HepG2 (cell line): ENCODE data around the gene VPS52. TPM values are rescaled to one million over a fixed set of nuclear protein-coding genes. Genes with fewer than 3 reads are reported as not detected.

Experiments
- ATF1 ChIP-seq: IDR thresholded peaks from 2 replicates; pipeline ENCODE4 v1.6.1; 2016; ENCODE audit warnings: mild to moderate bottlenecking, control low read depth
- DPF2 ChIP-seq: sonication (generic); formaldehyde crosslinking; IDR thresholded peaks from 2 replicates; pipeline ENCODE4 v1.4.0; 2020; ENCODE audit warnings: mild to moderate bottlenecking, low read depth, missing genetic modification reagents, borderline replicate concordance
- ESRRA ChIP-seq: sonication (generic); formaldehyde crosslinking; IDR thresholded peaks from 2 replicates; pipeline ENCODE4 v1.5.1; 2020; ENCODE audit warnings: mild to moderate bottlenecking, low read depth, missing genetic modification reagents
- FOXA3 ChIP-seq: IDR thresholded peaks from 2 replicates; pipeline ENCODE4 v1.6.1; 2016; ENCODE audit warnings: missing genetic modification reagents, missing compliant biosample characterization
- GLI4 ChIP-seq: sonication (generic); formaldehyde crosslinking; IDR thresholded peaks from 2 replicates; pipeline ENCODE4 v1.5.1; 2020; ENCODE audit warnings: missing genetic modification reagents, mild to moderate bottlenecking, moderate library complexity, borderline replicate concordance
- JUND ChIP-seq: sonication (generic); formaldehyde crosslinking; IDR thresholded peaks from 2 replicates; pipeline ENCODE4 v1.8.0; 2022; ENCODE audit warnings: mild to moderate bottlenecking, missing genetic modification reagents
- MBD4 ChIP-seq: IDR thresholded peaks from 2 replicates; pipeline ENCODE4 v1.6.1; 2012; ENCODE audit warnings: low read length, inconsistent platforms, borderline replicate concordance
- SAFB2 ChIP-seq: sonication (generic); formaldehyde crosslinking; IDR thresholded peaks from 2 replicates; pipeline ENCODE4 v1.5.1; 2020; ENCODE audit warnings: missing genetic modification reagents, low read depth, mild to moderate bottlenecking, borderline replicate concordance
- SSRP1 ChIP-seq: IDR thresholded peaks from 2 replicates; pipeline ENCODE4 v1.6.1; 2016; ENCODE audit warnings: control low read depth
- SUZ12 ChIP-seq: fragments of 150-350 bp; IDR thresholded peaks from 2 replicates; pipeline ENCODE4 v1.6.1; 2014; ENCODE audit warnings: low read depth, low read length
- ZMYM4 ChIP-seq: sonication (generic); formaldehyde crosslinking; IDR thresholded peaks from 2 replicates; pipeline ENCODE4 v1.8.1; 2023; ENCODE audit warnings: mild to moderate bottlenecking, missing genetic modification reagents
- ZNF879 ChIP-seq: sonication (generic); formaldehyde crosslinking; IDR thresholded peaks from 2 replicates; pipeline ENCODE4 v1.8.1; 2023; ENCODE audit warnings: missing genetic modification reagents
- polyA plus RNA-seq, 8 experiments: library from polyadenylated mRNA; depleted of rRNA in 3 of 8; stranded (reverse) in 7 of 8; unstranded in 1 of 8; fragments of >200 nt; fragmentation: Illumina TruSeq in 4 of 8; extraction: Trizol in 4 of 8; gene quantifications; 2 replicates each; pipeline versions ENCODE4 v1.2.1 to v1.2.3, GENCODE V29; 2011 to 2016; ENCODE audit warnings: low read depth in 4 of 8, missing spikeins in 1 of 8, mixed read lengths in 1 of 8; ENCODE audit not compliant: insufficient read depth in 1 of 8
- total RNA-seq, 5 experiments: library from RNA; depleted of rRNA; stranded (reverse); fragments of >200 nt; fragmentation: Illumina TruSeq; extraction: Trizol; gene quantifications; 2 replicates each; pipeline ENCODE4 v1.2.3, GENCODE V29; 2016; ENCODE audit warnings: low read depth in 1 of 5
- TF ChIP-seq, protein P1 (sequence below): sonication (generic); formaldehyde crosslinking; IDR thresholded peaks from 2 replicates; pipeline ENCODE4 v1.4.0; 2020; ENCODE audit warnings: missing genetic modification reagents
- TF ChIP-seq, protein P2 (sequence below): sonication (generic); formaldehyde crosslinking; IDR thresholded peaks from 2 replicates; pipeline ENCODE4 v1.8.0; 2022; ENCODE audit warnings: missing genetic modification reagents, mild to moderate bottlenecking, inconsistent platforms, borderline replicate concordance
- TF ChIP-seq, protein P3 (sequence below): sonication (generic); formaldehyde crosslinking; IDR thresholded peaks from 2 replicates; pipeline ENCODE4 v1.4.0; 2020; ENCODE audit warnings: low read depth, missing genetic modification reagents
- TF ChIP-seq, protein P4 (sequence below): sonication (generic); formaldehyde crosslinking; IDR thresholded peaks from 2 replicates; pipeline ENCODE4 v1.4.0; 2020; ENCODE audit warnings: missing genetic modification reagents, borderline replicate concordance

The VPS52 gene
- total and polyA plus RNA-seq, 2 of the 13 experiments (the other 11 are each of a cell fraction or from before 2014, with no cell fraction given) = 48.9 to 85.5 TPM

DNA sequence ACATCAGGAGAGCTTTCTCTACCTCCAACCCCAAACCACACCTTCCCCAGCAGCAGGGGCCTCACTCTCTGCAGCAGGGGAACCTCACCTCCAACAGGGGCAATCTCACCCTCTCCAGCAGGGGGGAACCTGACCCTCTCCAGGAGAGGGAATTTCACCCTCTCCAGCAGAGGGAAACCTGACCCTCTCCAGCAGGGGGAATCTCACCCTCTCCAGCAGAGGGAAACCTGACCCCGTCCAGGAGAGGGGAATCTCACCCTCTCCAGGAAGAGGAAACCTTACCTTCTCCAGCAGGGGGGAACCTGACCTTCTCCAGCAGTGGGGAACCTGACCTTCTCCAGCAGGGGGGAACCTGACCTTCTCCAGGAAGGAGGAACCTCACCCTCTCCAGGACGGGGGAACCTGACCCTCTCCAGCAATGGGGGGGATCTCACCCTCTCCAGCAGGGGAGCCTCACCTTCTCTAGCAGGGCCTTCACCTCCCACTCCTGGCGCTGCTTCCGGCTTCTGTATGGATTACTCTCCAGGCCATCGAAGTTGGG, 8.4 kb upstream of the VPS52 start (continued):
- TF ChIP-seq, protein P1, sequence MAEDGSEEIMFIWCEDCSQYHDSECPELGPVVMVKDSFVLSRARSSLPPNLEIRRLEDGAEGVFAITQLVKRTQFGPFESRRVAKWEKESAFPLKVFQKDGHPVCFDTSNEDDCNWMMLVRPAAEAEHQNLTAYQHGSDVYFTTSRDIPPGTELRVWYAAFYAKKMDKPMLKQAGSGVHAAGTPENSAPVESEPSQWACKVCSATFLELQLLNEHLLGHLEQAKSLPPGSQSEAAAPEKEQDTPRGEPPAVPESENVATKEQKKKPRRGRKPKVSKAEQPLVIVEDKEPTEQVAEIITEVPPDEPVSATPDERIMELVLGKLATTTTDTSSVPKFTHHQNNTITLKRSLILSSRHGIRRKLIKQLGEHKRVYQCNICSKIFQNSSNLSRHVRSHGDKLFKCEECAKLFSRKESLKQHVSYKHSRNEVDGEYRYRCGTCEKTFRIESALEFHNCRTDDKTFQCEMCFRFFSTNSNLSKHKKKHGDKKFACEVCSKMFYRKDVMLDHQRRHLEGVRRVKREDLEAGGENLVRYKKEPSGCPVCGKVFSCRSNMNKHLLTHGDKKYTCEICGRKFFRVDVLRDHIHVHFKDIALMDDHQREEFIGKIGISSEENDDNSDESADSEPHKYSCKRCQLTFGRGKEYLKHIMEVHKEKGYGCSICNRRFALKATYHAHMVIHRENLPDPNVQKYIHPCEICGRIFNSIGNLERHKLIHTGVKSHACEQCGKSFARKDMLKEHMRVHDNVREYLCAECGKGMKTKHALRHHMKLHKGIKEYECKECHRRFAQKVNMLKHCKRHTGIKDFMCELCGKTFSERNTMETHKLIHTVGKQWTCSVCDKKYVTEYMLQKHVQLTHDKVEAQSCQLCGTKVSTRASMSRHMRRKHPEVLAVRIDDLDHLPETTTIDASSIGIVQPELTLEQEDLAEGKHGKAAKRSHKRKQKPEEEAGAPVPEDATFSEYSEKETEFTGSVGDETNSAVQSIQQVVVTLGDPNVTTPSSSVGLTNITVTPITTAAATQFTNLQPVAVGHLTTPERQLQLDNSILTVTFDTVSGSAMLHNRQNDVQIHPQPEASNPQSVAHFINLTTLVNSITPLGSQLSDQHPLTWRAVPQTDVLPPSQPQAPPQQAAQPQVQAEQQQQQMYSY (CRISPR knock-in tag) = peak; percentile 41; the same call in 1 of the 2 replicates
- no peak for TF ChIP-seq GLI4
- no peak for TF ChIP-seq MBD4
- no peak for TF ChIP-seq ESRRA (CRISPR knock-in tag)
- no peak for TF ChIP-seq ATF1 (CRISPR knock-in tag)
- TF ChIP-seq JUND (CRISPR knock-in tag) = no peak
- no peak for TF ChIP-seq FOXA3 (CRISPR knock-in tag)
- TF ChIP-seq, protein P2, sequence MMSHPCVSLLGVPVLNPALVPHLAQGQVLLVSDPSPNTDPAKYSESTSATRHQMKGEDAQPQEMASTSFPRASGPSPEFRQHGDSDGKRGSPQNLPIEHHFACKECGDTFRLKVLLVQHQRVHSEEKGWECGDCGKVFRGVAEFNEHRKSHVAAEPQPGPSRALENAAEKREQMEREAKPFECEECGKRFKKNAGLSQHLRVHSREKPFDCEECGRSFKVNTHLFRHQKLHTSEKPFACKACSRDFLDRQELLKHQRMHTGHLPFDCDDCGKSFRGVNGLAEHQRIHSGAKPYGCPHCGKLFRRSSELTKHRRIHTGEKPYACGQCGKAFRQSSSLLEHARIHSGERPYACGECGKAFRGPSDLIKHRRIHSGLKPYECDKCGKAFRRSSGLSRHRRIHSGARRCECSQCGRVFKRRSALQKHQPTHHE = no peak
- TF ChIP-seq DPF2 = no peak
- peak; percentile 89; the same call in 1 of the 2 replicates for TF ChIP-seq SSRP1 (CRISPR knock-in tag)
- TF ChIP-seq, protein P3, sequence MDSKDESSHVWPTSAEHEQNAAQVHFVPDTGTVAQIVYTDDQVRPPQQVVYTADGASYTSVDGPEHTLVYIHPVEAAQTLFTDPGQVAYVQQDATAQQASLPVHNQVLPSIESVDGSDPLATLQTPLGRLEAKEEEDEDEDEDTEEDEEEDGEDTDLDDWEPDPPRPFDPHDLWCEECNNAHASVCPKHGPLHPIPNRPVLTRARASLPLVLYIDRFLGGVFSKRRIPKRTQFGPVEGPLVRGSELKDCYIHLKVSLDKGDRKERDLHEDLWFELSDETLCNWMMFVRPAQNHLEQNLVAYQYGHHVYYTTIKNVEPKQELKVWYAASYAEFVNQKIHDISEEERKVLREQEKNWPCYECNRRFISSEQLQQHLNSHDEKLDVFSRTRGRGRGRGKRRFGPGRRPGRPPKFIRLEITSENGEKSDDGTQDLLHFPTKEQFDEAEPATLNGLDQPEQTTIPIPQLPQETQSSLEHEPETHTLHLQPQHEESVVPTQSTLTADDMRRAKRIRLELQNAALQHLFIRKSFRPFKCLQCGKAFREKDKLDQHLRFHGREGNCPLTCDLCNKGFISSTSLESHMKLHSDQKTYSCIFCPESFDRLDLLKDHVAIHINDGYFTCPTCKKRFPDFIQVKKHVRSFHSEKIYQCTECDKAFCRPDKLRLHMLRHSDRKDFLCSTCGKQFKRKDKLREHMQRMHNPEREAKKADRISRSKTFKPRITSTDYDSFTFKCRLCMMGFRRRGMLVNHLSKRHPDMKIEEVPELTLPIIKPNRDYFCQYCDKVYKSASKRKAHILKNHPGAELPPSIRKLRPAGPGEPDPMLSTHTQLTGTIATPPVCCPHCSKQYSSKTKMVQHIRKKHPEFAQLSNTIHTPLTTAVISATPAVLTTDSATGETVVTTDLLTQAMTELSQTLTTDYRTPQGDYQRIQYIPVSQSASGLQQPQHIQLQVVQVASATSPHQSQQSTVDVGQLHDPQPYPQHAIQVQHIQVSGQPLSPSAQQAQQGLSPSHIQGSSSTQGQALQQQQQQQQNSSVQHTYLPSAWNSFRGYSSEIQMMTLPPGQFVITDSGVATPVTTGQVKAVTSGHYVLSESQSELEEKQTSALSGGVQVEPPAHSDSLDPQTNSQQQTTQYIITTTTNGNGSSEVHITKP (CRISPR knock-in tag) = peak; percentile 84; the same call in 1 of the 2 replicates
- peak; percentile 42; the same call in 1 of the 2 replicates for TF ChIP-seq SAFB2 (CRISPR knock-in tag)
- TF ChIP-seq SUZ12 = no peak
- peak; percentile 67 for TF ChIP-seq ZMYM4 (CRISPR knock-in tag)
- TF ChIP-seq ZNF879 (CRISPR knock-in tag) = no peak
- TF ChIP-seq, protein P4, sequence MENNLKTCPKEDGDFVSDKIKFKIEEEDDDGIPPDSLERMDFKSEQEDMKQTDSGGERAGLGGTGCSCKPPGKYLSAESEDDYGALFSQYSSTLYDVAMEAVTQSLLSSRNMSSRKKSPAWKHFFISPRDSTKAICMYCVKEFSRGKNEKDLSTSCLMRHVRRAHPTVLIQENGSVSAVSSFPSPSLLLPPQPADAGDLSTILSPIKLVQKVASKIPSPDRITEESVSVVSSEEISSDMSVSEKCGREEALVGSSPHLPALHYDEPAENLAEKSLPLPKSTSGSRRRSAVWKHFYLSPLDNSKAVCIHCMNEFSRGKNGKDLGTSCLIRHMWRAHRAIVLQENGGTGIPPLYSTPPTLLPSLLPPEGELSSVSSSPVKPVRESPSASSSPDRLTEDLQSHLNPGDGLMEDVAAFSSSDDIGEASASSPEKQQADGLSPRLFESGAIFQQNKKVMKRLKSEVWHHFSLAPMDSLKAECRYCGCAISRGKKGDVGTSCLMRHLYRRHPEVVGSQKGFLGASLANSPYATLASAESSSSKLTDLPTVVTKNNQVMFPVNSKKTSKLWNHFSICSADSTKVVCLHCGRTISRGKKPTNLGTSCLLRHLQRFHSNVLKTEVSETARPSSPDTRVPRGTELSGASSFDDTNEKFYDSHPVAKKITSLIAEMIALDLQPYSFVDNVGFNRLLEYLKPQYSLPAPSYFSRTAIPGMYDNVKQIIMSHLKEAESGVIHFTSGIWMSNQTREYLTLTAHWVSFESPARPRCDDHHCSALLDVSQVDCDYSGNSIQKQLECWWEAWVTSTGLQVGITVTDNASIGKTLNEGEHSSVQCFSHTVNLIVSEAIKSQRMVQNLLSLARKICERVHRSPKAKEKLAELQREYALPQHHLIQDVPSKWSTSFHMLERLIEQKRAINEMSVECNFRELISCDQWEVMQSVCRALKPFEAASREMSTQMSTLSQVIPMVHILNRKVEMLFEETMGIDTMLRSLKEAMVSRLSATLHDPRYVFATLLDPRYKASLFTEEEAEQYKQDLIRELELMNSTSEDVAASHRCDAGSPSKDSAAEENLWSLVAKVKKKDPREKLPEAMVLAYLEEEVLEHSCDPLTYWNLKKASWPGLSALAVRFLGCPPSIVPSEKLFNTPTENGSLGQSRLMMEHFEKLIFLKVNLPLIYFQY = no peak
